K562 (cell line): ENCODE measurements around the gene PNLIPRP1. TPM values are rescaled to one million over a fixed set of nuclear protein-coding genes. Genes with fewer than 3 reads are reported as not detected.

ENCODE experiments used
- ATAC-seq: fragments of 200-7000 bp; cut with Tn5 transposase; 3 replicates; pipeline ENCODE4 v1.9.1; 2020; ENCODE audit warnings: moderate library complexity
- BruUV-seq: library from RNA; stranded (reverse); fragments of 400-500 nt; replicated peaks from 2 replicates; lab custom pipeline; 2021; lab: Mats Ljungman, UMichigan
- CTCF ChIA-PET: fragments of 300-600 bp; formaldehyde crosslinking; extraction: SDS; loops from one replicate; lab custom pipeline; 2021; ENCODE audit warnings: low intra/inter-chr PET ratio; lab: Yijun Ruan, JAX
- POLR2A ChIA-PET: fragments of 300-600, 350-650 bp; sonication (Branson Sonifier 250); formaldehyde crosslinking; extraction: SDS; loops from one replicate; lab custom pipeline; 2021; ENCODE audit warnings: antibody characterized with exemption, inconsistent platforms; lab: Yijun Ruan, JAX
- DNase-seq, 4 experiments: peaks; one replicate each; pipeline versions ENCODE4 v3.0.0 to v3.0.0-alpha.2; 2011 to 2018; ENCODE audit warnings: low spot score in 3 of 4, mixed read lengths in 3 of 4; ENCODE audit errors: extremely low read depth in 1 of 4
- FAIRE-seq: peaks from 2 replicates; lab custom pipeline; 2011; peaks lifted over from hg19 to GRCh38; lab: Jason Lieb, UNC
- H2AFZ ChIP-seq: 2 replicates; pipeline ENCODE4 v1.6.0; 2011; ENCODE audit warnings: low read depth, low read length, control low read depth, inconsistent platforms
- H3K27ac ChIP-seq: fragments of 200-600 bp; 3 replicates; pipeline ENCODE4 v1.8.0; 2011; ENCODE audit warnings: low read depth, mild to moderate bottlenecking, control low read depth, inconsistent platforms, low read length, moderate library complexity, mixed read lengths; ENCODE audit errors: extremely low read depth
- H3K27me3 ChIP-seq, 2 experiments: fragments of 300-600 bp in 1 of 2; 2 replicates in 1 of 2; 3 replicates in 1 of 2; pipeline versions ENCODE4 v1.6.0 to v1.8.0; 2011; ENCODE audit warnings: inconsistent platforms in 2 of 2, low read length in 2 of 2, mild to moderate bottlenecking in 1 of 2, mixed read lengths in 1 of 2, moderate library complexity in 1 of 2; ENCODE audit not compliant: control insufficient read depth in 2 of 2, insufficient read depth in 2 of 2
- H3K36me3 ChIP-seq: fragments of 300-600 bp; 3 replicates; pipeline ENCODE4 v1.8.0; 2011; ENCODE audit warnings: mild to moderate bottlenecking, low read length, inconsistent platforms; ENCODE audit not compliant: control insufficient read depth, insufficient read depth
- H3K4me1 ChIP-seq, 2 experiments: fragments of 200-600 bp in 1 of 2; replicated peaks in 1 of 2; 2 replicates in 1 of 2; 3 replicates in 1 of 2; pipeline versions ENCODE4 v1.5.1 to v1.8.0; 2011; ENCODE audit warnings: inconsistent platforms in 2 of 2, low read length in 2 of 2, mild to moderate bottlenecking in 1 of 2, mixed read lengths in 1 of 2, moderate library complexity in 1 of 2; ENCODE audit not compliant: control insufficient read depth in 2 of 2, insufficient read depth in 2 of 2
- H3K4me2 ChIP-seq: 2 replicates; pipeline ENCODE4 v1.6.1; 2011; ENCODE audit warnings: low read length, control low read depth, inconsistent platforms, mixed read lengths; ENCODE audit not compliant: insufficient read depth
- H3K4me3 ChIP-seq: fragments of 200-600 bp; sonication (generic), shearing (Covaris generic); 2 replicates; pipeline ENCODE4 v1.5.1; 2016; ENCODE audit warnings: control low read depth, inconsistent platforms
- H3K79me2 ChIP-seq: fragments of 200-600 bp; 3 replicates; pipeline ENCODE4 v1.8.0; 2011; ENCODE audit warnings: low read length, inconsistent platforms; ENCODE audit not compliant: control insufficient read depth, insufficient read depth
- H3K9ac ChIP-seq, 2 experiments: 2 replicates each; pipeline versions ENCODE4 v1.6.0 to v1.6.1; 2011; ENCODE audit warnings: low read depth in 2 of 2, low read length in 2 of 2, control low read depth in 1 of 2, inconsistent platforms in 1 of 2, mild to moderate bottlenecking in 1 of 2, mixed read lengths in 1 of 2; ENCODE audit not compliant: insufficient read depth in 1 of 2
- H3K9me1 ChIP-seq: one replicate; pipeline ENCODE4 v1.6.0; 2011; ENCODE audit warnings: inconsistent platforms, mild to moderate bottlenecking, low read length, moderate library complexity; ENCODE audit not compliant: control insufficient read depth, insufficient read depth
- H3K9me3 ChIP-seq: replicated peaks from 2 replicates; pipeline ENCODE4 v1.5.1; 2011; ENCODE audit warnings: low read depth, low read length, inconsistent platforms; ENCODE audit not compliant: control insufficient read depth, insufficient read depth
- H4K20me1 ChIP-seq: replicated peaks from 2 replicates; pipeline ENCODE4 v1.6.1; 2011; ENCODE audit warnings: low read length, inconsistent platforms, mixed read lengths; ENCODE audit not compliant: control insufficient read depth, insufficient read depth
- ARID2 ChIP-seq: fragments of 450-650 bp; IDR thresholded peaks from 2 replicates; pipeline ENCODE4 v1.6.1; 2017; ENCODE audit warnings: antibody characterized with exemption, mild to moderate bottlenecking
- ERF ChIP-seq: fragments of 450-650 bp; formaldehyde crosslinking; IDR thresholded peaks from 2 replicates; pipeline ENCODE4 v1.4.0; 2020; ENCODE audit warnings: mild to moderate bottlenecking, mixed read lengths
- HMG20A ChIP-seq: fragments of 450-650 bp; formaldehyde crosslinking; conservative IDR thresholded peaks from 2 replicates; pipeline ENCODE4 v1.4.0; 2020; ENCODE audit warnings: mild to moderate bottlenecking, mixed read lengths
- IRF2 ChIP-seq: sonication (generic); formaldehyde crosslinking; IDR thresholded peaks from 2 replicates; pipeline ENCODE4 v1.8.1; 2022; ENCODE audit warnings: mild to moderate bottlenecking, missing genetic modification reagents
- POLR2A ChIP-seq: fragments of 450-650 bp; conservative IDR thresholded peaks from 2 replicates; pipeline ENCODE4 v1.6.1; 2016
- ZFX ChIP-seq: sonication (generic); formaldehyde crosslinking; IDR thresholded peaks from 2 replicates; pipeline ENCODE4 v1.8.0; 2022; ENCODE audit warnings: mild to moderate bottlenecking, missing genetic modification reagents, moderate library complexity
- ZNF609 ChIP-seq: sonication (generic); formaldehyde crosslinking; IDR thresholded peaks from 2 replicates; pipeline ENCODE4 v1.8.1; 2023; ENCODE audit warnings: missing genetic modification reagents, mild to moderate bottlenecking, borderline replicate concordance
- whole genome bisulfite sequencing: fragments of 100-300 bp; shearing (Covaris generic); methylation state at CpG from one replicate; pipeline ENCODE4 v1.1.6; 2016; ENCODE audit warnings: low coverage, mixed read lengths; ENCODE audit not compliant: insufficient coverage; ENCODE audit errors: missing lambda C conversion rate; 5-methylcytosine and 5-hydroxymethylcytosine counted together
- in situ Hi-C: fragments of 300-500 bp; cut with MboI; formaldehyde crosslinking; loops from 4 replicates; pipeline ENCODE4 v1.15.0; 2018; ENCODE audit warnings: inconsistent platforms, mixed read lengths
- intact Hi-C: fragments of 100-400 bp; cut with micrococcal nuclease; formaldehyde crosslinking; loops from 2 replicates; pipeline ENCODE4 v1.14.2; 2022
- polyA plus RNA-seq, 8 experiments: library from polyadenylated mRNA; depleted of rRNA in 4 of 8; stranded (reverse) in 5 of 8; unstranded in 3 of 8; fragments of >200 nt; fragmentation: Nextera tagmentation in 2 of 8; fragmentation: Illumina TruSeq in 1 of 8; extraction: Ambion mirVana in 2 of 8; extraction: Trizol in 1 of 8; gene quantifications; 2 replicates each; pipeline versions ENCODE4 v1.2.1 to v1.2.3, GENCODE V29; 2011 to 2014; ENCODE audit warnings: inconsistent platforms in 1 of 8, missing spikeins in 1 of 8
- total RNA-seq, 7 experiments: library from RNA; depleted of rRNA in 6 of 7; stranded (reverse); fragments of >200 nt in 6 of 7; fragmentation: Illumina TruSeq in 2 of 7; extraction: Trizol in 2 of 7; gene quantifications; 2 replicates each; pipeline versions ENCODE4 v1.2.1 to v1.2.3, GENCODE V29; 2011 to 2021; ENCODE audit warnings: low replicate concordance in 1 of 7
- TF ChIP-seq, protein P1 (sequence below): sonication (generic); formaldehyde crosslinking; IDR thresholded peaks from 2 replicates; pipeline ENCODE4 v1.8.0; 2022; ENCODE audit warnings: missing genetic modification reagents, mild to moderate bottlenecking, moderate library complexity, borderline replicate concordance

PNLIPRP1 gene
- total and polyA plus RNA-seq, 9 of the 15 experiments (the other 6 are each of a cell fraction or from before 2014, with no cell fraction given): 0.60 TPM; not detected in 8

GRCh38 chr10:116646502-116646901 lies 55.7 kb downstream of the PNLIPRP1 start:
- DNase-seq: no peak
- H3K9me1 ChIP-seq: no peaks in the 10 kb centered on the region
- H3K4me3 ChIP-seq: no peak overlapping the region
- TF ChIP-seq ZFX (CRISPR knock-in tag): no peak
- no peak for TF ChIP-seq ARID2
- no peak for TF ChIP-seq ERF (CRISPR knock-in tag)
- no peak for TF ChIP-seq IRF2 (CRISPR knock-in tag)
- TF ChIP-seq HMG20A (CRISPR knock-in tag): no peak
- no peak for TF ChIP-seq ZNF609 (CRISPR knock-in tag)
- TF ChIP-seq POLR2A: no peak
- TF ChIP-seq, protein P1, sequence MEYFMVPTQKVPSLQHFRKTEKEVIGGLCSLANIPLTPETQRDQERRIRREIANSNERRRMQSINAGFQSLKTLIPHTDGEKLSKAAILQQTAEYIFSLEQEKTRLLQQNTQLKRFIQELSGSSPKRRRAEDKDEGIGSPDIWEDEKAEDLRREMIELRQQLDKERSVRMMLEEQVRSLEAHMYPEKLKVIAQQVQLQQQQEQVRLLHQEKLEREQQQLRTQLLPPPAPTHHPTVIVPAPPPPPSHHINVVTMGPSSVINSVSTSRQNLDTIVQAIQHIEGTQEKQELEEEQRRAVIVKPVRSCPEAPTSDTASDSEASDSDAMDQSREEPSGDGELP (CRISPR knock-in tag): no peak
- TF ChIP-seq, all 486 proteins: peak for 0
- ATAC-seq: no peak
- no peak overlapping the region for H3K4me2 ChIP-seq
- H3K9me3 ChIP-seq: no peaks in the 10 kb centered on the region
- 0% methylated on average over 3 of the region's 5 CpGs for WGBS
- no peaks in the 10 kb centered on the region for H3K79me2 ChIP-seq
- no peak overlapping the region for H3K27ac ChIP-seq
- ChIA-PET POLR2A (no interaction called here), CTCF (no interaction called here)
- H3K4me1 ChIP-seq: no peaks in the 10 kb centered on the region
- no peak overlapping the region for H3K9ac ChIP-seq
- H3K27me3 ChIP-seq: no peaks in the 10 kb centered on the region
- no peak overlapping the region for H2AFZ ChIP-seq
- in situ Hi-C loops: no loop called here
- intact Hi-C loops: no loop called here
- no peak for FAIRE-seq
- no TSS peak for BruUV-seq
- H3K36me3 ChIP-seq: no peaks in the 10 kb centered on the region
- H4K20me1 ChIP-seq: no peaks in the 10 kb centered on the region
